ENCODE measurements around the gene P2RY8. TPM values are rescaled to one million over a fixed set of nuclear protein-coding genes. Genes with fewer than 3 reads are reported as not detected.

The P2RY8 gene
- total RNA-seq, 2 donors from 2014 or later, result 18.9 TPM

DNA sequence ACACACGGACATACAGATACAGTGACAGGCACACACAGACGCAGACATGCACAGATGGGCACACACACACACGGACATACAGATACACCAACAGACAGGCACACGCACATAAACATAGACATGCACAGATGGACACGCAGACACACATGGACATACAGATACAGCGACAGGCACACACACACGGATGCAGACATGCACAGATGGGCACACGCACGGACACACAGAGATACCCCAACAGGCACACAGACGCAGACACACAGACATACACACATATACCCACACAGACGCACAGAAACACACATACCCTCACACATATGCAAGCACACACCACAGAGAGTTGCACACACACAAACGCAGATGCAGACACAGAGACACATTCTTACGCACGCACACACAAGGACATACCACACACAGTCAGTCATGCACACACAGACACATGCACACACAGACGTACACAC lies 120.6 kb downstream of the P2RY8 start:
- H3K36me3 Mint-ChIP-seq, result peaks cover 26 to 33% of the 10 kb centered on the region in 2 donors
- DNase-seq (ENCODE audit: low spot score in 2 of 2) (no peak), ATAC-seq (no peak)
- H3K9me3 Mint-ChIP-seq, result peaks cover 0 to 6% of the 10 kb centered on the region in 2 donors
- H3K27ac Mint-ChIP-seq, result no peak overlapping the region

Other genes with a start within 250 kb of the P2RY8 start
- under 1 TPM; 0.41 to 0.73 TPM for gene IL3RA, start 200.4 kb downstream of the P2RY8 start, total RNA-seq
- gene SLC25A6, start 145.1 kb downstream of the P2RY8 start, total RNA-seq, result 100 to 1,000 TPM; 382 to 645 TPM
- 10 to 100 TPM; 54.9 to 58.0 TPM for gene ASMTL, start 84.3 kb downstream of the P2RY8 start, total RNA-seq
- gene AKAP17A, start 54.4 kb upstream of the P2RY8 start, total RNA-seq, result 10 to 100 TPM; 48.6 to 70.1 TPM
- 1 to 10 TPM in 1 of 2 donors, not detected in 1; 1.1 TPM for gene ASMT, start 77.9 kb upstream of the P2RY8 start, total RNA-seq

Data from activated naive CD4-positive, alpha-beta T cell treated with anti-CD3 and anti-CD28 coated beads, Interleukin-2, amount 50 U/mL, for 72 hours (primary cell).